ENCODE measurements around the gene P2RY8. TPM values are rescaled to one million over a fixed set of nuclear protein-coding genes. Genes with fewer than 3 reads are reported as not detected.
A peak's percentile ranks its signal among the peaks of the same experiment; 100 is the strongest.
"Not testable (repeated sequence)": the region's sequence is repeated elsewhere in the genome, so short reads cannot be mapped to it uniquely, and the experiment has no call there.

P2RY8 gene, protein sequence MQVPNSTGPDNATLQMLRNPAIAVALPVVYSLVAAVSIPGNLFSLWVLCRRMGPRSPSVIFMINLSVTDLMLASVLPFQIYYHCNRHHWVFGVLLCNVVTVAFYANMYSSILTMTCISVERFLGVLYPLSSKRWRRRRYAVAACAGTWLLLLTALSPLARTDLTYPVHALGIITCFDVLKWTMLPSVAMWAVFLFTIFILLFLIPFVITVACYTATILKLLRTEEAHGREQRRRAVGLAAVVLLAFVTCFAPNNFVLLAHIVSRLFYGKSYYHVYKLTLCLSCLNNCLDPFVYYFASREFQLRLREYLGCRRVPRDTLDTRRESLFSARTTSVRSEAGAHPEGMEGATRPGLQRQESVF
- under 0.01 and 0.40 TPM in 2 replicates for total RNA-seq

GRCh38 chrX:1537031-1537715 lies at the start of gene P2RY8:
TSS of gene P2RY8 (minus strand) at chrX:1537185. CDS start at chrX:1466558, 70,627 bp downstream.
- DNase-seq (ENCODE audit: low read depth in 2 of 2), result peak; percentile 32 to 85

DNA sequence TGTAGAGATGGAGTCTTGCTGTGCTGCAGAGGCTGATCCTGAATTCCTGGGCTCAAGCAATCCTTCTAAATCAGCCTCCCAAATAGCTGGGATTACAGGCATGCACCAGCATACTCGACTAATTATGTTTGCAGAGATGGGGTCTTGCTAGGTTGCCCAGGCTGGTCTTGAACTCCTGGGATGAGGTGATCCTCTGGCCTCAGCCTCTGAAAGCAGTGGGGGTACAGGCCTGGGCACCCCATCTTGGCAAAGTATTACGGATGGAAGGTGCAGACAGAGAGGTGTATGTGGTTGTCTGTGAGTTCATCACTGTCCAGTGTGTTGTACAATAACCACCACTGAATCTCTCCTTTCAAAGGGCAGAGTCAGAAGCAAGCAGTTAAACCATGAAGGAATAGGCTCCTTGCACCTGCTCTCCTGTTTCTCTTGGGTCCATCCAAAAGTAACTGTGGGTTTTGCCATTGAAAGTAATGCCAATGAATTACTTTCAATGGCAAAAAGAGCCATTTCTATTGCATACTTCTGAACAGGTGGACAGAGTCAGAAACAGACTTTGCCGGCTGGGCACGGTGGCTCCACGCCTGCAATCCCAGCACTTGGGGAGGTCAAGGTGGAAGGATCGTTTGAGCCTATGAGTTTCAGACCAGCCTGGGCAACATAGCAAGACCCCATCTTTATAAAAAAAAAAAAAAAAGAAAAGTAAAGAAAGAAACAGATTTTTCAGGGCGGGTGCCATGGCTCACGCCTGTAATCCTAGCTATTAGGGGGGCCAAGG lies 47.4 kb upstream of the P2RY8 start:
- no peak for DNase-seq (ENCODE audit: low read depth in 2 of 2)

DNA sequence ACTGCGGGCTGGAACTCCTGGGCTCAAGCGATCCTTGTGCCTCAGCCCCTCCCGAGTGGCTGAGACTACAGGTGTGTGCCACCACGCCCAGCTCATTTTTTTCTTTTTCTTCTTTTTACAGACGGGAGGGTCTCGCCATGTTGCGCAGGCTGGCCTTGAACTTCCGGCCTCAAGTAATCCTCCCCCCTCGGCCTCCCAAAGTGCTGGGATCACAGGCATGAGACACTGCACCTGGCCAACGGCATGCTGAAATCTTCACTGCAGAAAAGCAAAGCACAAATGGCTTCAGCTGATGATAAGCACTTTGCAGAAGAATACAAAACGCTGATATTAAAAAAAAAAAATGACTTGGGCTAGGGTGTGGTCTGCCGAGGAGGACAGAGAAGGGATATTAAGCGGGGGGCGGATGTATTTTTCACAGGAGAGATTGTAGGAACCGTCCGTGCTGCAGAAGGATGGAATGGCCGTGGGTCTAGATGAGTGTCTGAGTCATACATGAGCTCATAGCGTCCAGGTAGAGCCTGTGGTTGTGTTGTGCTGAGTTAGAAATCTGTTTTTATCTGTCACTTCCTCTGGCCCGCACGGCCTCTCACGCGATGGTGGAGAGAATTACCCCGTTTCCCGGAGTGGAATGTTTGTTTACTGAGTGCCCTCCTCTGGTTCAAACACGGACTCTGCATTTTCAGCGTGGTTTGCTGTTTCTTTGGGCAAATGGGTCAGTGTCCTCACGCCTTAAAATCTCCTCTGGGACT lies 45.9 kb upstream of the P2RY8 start:
- DNase-seq (ENCODE audit: low read depth in 2 of 2), result peak; percentile 55 to 78

GRCh38 chrX:1581132-1581531 lies 44.1 kb upstream of the P2RY8 start:
- DNase-seq (ENCODE audit: low read depth in 2 of 2), result peak; percentile 49 to 69

DNA sequence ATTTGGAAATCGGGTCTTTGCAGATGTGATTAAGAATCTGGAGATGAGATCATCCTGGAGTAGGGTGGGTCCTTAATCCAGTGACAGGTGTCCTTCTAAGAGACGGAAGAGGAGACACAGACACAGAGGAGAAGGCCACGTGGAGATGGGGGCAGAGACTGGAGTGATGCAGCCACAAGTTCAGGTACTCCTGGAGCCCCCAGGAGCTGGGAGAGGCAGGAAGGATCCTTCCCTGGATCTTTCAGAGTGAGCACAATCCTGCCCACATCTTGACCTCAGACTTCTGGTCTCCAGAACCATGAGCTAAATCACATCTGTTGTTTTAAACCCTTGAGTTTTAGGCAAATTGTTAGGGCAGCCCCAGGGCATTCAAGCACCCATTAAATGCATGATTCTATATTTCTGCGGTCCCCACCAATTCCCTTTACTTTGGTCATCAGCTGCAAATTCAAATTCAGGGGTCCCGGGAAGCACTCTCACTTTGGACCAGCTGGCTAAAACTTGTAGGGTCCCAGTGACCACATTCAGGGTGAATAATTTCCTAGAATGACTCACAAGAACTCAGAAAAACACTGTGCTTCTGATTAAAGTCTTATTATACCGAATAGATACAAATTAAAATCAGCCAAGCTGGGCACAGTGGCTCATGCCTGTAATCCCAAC lies 41.7 kb upstream of the P2RY8 start:
- DNase-seq (ENCODE audit: low read depth in 2 of 2), result no peak

- DNase-seq (ENCODE audit: low read depth in 2 of 2), result no peak
Measured at GRCh38 chrX:1577845-1578244, 40.9 kb upstream of the P2RY8 start.

- DNase-seq (ENCODE audit: low read depth in 2 of 2), result no peak
Measured at GRCh38 chrX:1576201-1576992, 39.4 kb upstream of the P2RY8 start.

DNA sequence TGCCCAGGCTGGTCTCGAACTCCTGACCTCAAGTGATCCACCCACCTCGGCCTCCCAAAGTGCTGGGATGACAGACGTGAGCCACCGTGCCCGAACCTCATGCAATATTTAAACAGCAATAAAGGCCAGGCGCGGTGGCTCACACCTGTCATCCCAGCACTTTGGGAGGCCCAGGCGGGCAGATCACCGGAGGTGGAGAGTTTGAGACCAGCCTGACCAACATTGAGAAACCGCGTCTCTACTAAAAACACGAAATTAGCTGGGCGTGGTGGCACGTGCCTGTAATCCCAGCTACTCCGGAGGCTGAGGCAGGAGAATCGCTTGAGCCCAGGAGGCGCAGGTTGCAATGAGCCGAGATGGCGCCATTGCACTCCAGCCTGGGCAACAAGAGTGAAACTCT lies 37.2 kb upstream of the P2RY8 start:
- not testable (repeated sequence) for DNase-seq (ENCODE audit: low read depth in 2 of 2)

DNA sequence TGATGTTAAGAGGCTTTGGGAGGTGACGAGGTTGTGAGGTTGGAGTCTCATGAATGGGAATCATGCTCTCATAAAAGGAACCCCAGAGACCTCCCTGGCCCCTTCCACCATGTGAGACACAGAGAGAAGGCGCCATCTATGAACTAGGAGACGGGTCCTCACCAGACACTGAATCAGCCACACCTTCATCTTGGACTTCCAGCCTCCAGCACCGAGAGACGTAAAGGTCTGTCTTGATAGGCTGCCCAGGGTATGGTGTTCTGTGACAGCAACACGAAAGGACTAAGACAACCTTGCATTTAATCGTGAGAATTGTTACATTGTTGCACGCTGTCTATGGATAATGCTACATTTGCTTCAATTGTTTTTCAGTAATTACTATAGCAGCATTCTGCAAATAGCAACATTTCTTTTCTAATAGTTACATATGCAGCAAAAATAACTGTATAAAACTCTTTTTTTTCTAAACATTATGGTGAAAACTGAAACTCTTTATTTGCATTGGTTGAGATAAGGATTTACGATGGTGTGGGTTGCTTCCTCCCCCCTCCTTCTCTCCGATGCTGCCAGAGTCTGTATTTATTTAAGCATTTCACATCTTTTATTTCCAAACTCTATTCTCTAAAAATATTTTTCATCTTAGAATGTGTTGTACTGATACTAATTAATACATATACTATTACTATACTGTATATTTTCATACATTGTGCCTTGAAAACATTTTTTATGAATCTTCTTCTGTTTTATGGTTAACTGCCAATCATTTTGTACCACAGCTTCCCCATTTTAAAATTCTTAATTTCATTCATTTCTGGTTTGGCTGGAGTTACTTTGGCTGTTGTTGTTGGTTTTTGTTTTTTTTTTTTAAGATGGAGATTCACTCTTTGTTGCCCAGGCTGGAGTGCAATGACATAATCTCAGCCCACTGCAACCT lies 28.0 kb upstream of the P2RY8 start:
- no peak for DNase-seq (ENCODE audit: low read depth in 2 of 2)

DNA sequence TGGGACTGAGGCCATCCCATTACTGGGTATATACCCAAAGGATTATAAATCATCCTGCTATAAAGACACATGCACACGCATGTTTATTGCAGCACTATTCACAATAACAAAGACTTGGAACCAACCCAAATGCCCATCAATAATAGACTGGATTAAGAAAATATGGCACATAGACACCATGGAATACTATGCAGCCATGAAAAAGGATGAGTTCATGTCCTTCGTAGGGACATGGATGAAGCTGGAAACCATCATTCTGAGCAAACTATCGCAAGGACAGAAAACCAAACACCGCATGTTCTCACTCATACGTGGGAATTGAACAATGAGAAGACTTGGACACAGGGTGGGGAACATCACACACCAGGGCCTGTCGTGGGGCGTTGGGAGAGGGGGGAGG lies 27.1 kb upstream of the P2RY8 start:
- DNase-seq (ENCODE audit: low read depth in 2 of 2), result not testable (repeated sequence)

DNA sequence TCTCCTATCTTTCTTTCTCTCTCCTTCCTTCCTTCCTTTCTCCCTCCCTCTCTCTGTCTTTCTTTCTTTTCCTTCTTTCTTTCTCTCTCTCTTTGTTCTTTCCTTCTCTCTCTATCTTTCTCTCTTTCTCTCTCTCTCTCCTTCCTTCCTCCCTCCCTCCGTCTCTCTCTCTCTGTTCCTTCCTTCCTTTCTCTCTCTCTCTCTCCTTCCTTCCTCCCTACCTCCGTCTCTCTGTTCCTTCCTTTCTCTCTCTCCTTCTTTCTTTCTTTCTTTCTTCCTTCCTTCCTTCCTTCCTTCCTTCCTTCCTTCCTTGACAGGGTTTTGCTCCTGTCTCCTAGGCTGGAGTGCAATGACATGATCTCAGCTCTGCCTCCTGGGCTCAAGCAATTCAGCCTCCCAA lies 24.2 kb upstream of the P2RY8 start:
- no peak for DNase-seq (ENCODE audit: low read depth in 2 of 2)

DNA sequence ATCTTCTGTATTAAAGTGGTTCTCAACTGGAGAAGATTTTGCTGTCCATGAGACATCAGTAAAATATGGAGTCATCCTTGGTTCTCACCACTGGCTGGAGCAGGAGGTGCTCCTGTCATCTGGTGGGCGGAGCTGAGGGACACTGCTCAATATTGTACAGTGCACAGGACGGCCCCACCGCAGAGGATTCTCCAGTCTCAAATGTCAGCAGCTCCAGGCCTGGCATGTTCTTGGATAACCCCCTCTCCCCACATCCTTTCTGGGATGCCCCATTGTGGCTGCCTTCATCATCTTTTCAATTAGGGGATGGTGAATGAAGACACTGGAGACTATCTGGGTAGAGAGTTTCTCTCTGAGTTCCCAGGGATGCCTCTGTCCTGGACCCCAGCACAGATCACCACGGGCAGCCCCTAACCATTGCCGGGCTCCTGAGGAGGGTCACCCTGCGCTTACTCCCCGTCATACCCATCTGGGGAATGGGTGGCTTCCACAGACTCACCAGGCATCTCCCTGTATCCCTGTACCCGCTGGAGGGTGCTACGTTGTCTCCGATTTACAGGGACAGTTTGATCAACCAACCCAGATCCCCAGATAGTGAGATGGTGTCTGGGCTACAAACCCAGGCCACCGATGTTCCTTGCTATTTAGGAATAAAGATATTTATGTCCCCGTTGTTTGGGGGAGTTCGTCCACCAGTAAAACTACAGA lies 21.9 kb upstream of the P2RY8 start:
- no peak for DNase-seq (ENCODE audit: low read depth in 2 of 2)

DNA sequence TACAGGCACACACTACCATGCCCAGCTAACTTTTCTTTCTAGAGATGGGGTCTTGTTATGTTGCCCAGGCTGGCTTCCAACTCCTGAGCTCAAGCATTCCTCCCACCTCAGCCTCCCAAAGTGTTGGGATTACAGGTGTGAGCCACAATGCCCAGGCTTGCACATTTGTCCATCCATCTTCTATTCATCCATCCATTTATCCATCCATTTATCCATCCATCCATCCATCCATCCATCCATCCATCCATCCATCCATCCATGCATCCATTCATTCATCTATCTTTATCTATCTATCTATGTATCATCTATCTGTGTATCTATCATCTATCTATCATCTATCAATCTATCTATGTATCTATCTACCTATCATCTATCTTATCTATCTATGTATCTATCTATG lies 20.5 kb upstream of the P2RY8 start:
- not testable (repeated sequence) for DNase-seq (ENCODE audit: low read depth in 2 of 2)

GRCh38 chrX:1555370-1555769 lies 18.4 kb upstream of the P2RY8 start:
- DNase-seq (ENCODE audit: low read depth in 2 of 2), result no peak

GRCh38 chrX:1554469-1555210 lies 17.7 kb upstream of the P2RY8 start:
- no peak for DNase-seq (ENCODE audit: low read depth in 2 of 2)

DNA sequence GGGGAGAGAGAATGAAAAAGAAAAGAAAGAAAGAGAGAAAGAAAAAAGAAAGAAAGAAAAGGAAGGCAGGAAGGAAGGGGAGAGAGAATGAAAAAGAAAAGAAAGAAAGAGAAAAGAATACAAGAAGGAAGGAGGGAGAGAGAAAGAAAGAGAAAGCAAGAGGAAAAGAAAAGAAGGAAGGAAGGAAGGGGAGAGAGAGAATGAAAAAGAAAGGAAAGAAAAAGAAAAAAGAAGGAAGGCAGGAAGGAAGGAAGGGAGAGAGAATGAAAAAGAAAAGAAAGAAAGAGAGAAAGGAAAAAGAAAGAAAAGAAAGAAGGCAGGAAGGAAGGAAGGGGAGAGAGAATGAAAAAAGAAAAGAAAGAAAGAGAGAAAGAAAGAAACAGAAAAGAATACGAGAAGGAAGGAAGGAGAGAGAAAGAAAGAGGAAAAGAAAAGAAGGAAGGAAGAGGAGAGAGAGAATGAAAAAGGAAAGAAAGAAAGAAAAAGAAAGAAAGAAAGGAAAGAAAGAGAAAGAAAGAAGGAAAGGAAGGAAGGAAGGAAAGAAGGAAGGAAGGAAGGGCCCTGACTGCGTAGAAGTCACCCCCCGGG lies 15.1 kb upstream of the P2RY8 start:
- DNase-seq (ENCODE audit: low read depth in 2 of 2), result no peak

DNA sequence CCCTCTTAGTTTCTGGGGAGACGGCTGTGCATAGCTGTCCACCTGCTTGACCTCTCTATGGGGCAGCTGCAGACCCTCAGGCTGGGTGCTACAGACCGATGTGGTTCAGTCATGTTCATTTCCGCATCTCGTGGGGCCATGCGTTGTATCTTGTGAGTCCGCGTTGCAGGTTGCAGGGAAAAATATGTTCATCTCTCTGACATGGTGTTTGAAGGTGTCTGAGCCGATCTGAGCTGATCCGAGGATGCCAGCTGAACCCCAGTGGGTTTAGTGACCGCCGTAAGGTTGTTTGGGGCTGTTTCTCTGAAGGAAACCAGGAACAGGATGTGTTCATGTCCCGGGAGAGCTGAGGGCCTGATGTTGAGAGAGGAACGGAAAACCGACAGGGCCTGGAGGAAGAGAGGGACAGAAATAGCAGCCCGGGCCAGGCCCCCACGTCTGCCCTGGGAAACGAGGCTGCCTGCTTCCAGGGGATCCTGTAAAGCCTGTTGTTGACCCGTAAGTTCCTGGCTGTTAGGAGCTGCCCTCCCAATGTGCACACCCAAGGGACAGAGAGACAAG lies 9.8 kb upstream of the P2RY8 start:
- no peak for DNase-seq (ENCODE audit: low read depth in 2 of 2)
